NCI-H524 treated with DMSO at 0.1 percent for 48 hours (cell line): ENCODE results near the gene VAPA.

Experiments used
- DNase-seq: peaks from one replicate; lab custom pipeline; 2025; lab: John Stamatoyannopoulos, UW

VAPA gene

GRCh38 chr18:10003281-10003680 is 89.5 kb downstream of the VAPA start:
- no peak for DNase-seq

- DNase-seq: no peak
Measured at GRCh38 chr18:10003866-10004265, 90.0 kb downstream of the VAPA start.

GRCh38 chr18:10006311-10006893 is 92.6 kb downstream of the VAPA start:
- peak; percentile 98 for DNase-seq

GRCh38 chr18:10008006-10008647 is 94.3 kb downstream of the VAPA start:
- DNase-seq: no peak
